Peyer's patch (tissue), 4 donors: ENCODE results near the gene STMND1.
"Not testable (repeated sequence)": the region's sequence is repeated elsewhere in the genome, so short reads cannot be mapped to it uniquely, and the experiment has no call there.

Source experiments
- CTCF ChIP-seq, 6 experiments: fragments of 450-650 bp in 4 of 6; fragments of 200-600 bp in 2 of 6; sonication (generic) in 1 of 6; IDR thresholded peaks; one replicate each; pipeline ENCODE4 v1.5.1; 2017 to 2019; ENCODE audit warnings: antibody characterized with exemption in 6 of 6, mild to moderate bottlenecking in 3 of 6, moderate library complexity in 1 of 6
- POLR2A ChIP-seq, 2 donors: fragments of 450-650 bp; IDR thresholded peaks; one replicate each; pipeline ENCODE4 v1.5.1; 2017; ENCODE audit warnings: antibody characterized with exemption in 2 of 2, mild to moderate bottlenecking in 2 of 2, moderate library complexity in 2 of 2

- not testable (repeated sequence) for TF ChIP-seq POLR2A, CTCF (IDR thresholded peaks at IDR 0.05)
Observed at GRCh38 chr6:17068972-17069371, 32.9 kb upstream of the STMND1 start.
